Activated naive CD8-positive, alpha-beta T cell treated with anti-CD3 and anti-CD28 coated beads for 36 hours (primary cell): Measurements from ENCODE around the gene KDM6A. TPM values are rescaled to one million over a fixed set of nuclear protein-coding genes. Genes with fewer than 3 reads are reported as not detected.
"Not testable (repeated sequence)": the region's sequence is repeated elsewhere in the genome, so short reads cannot be mapped to it uniquely, and the experiment has no call there.

Source experiments
- DNase-seq: peaks from one replicate; pipeline ENCODE4 v3.0.0; 2021
- H3K27ac Mint-ChIP-seq: one replicate; pipeline ENCODE4 v1.8.0; 2022; ENCODE audit warnings: mild to moderate bottlenecking, moderate library complexity, mixed read lengths
- H3K27me3 Mint-ChIP-seq: one replicate; pipeline ENCODE4 v1.8.0; 2022; ENCODE audit warnings: mild to moderate bottlenecking, mixed read lengths
- H3K36me3 Mint-ChIP-seq: one replicate; pipeline ENCODE4 v1.8.0; 2021; ENCODE audit warnings: mild to moderate bottlenecking, mixed read lengths
- H3K4me1 Mint-ChIP-seq: one replicate; pipeline ENCODE4 v1.8.0; 2021; ENCODE audit warnings: mixed read lengths
- H3K4me3 Mint-ChIP-seq: one replicate; pipeline ENCODE4 v1.8.0; 2022; ENCODE audit warnings: mild to moderate bottlenecking, moderate library complexity, mixed read lengths
- H3K9me3 Mint-ChIP-seq: one replicate; pipeline ENCODE4 v1.8.0; 2022; ENCODE audit warnings: mixed read lengths
- total RNA-seq, 2 experiments: library from RNA; stranded (reverse); gene quantifications; one replicate each; pipeline ENCODE4 v1.2.3, GENCODE V29; 2021

Gene KDM6A
- total RNA-seq, 2 experiments from 2014 or later, result 15.8 to 17.4 TPM

DNA sequence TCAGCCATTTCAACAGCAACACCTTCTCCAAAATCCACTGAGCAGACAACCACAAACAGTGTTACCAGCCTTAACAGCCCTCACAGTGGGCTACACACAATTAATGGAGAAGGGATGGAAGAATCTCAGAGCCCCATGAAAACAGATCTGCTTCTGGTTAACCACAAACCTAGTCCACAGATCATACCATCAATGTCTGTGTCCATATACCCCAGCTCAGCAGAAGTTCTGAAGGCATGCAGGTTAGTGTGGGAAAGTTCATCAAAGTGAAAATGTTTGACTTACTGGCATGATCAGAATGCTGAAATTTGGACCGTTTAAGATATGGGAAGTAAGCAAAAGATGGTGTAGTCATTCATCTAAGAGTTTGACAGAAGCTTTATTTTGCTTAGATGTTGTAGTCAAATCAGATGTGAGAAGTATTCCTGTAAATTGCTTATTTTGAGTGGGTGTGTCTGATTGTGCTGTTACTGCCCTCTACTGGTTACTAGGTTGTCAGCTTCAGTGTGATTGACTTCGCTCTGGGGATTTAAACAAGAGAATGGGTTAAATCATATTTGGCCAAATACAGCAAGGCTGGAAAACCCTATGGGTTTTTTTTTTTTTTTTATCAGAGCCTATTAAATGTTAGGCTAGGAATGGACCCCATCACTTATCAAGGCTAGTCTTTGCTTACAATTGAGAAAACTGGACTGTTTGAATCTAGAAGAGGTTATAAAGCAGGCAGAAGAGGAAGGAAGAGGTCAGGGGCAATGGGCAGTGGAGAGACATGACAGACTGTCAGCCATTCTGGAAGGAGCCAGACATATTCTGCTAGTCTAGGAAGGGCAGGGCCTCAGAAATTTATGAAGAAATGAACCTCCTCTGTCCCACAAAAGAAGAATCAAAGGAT, 197.4 kb downstream of the KDM6A start:
- peak overlapping the region; percentile 34 for H3K4me3 Mint-ChIP-seq
- no peaks in the 10 kb centered on the region for H3K27me3 Mint-ChIP-seq
- H3K4me1 Mint-ChIP-seq, result peaks cover 28% of the 10 kb centered on the region
- DNase-seq, result no peak
- H3K9me3 Mint-ChIP-seq, result peaks cover 8% of the 10 kb centered on the region
- peak overlapping the region; percentile 69 for H3K27ac Mint-ChIP-seq
- H3K36me3 Mint-ChIP-seq, result peaks cover 35% of the 10 kb centered on the region

DNA sequence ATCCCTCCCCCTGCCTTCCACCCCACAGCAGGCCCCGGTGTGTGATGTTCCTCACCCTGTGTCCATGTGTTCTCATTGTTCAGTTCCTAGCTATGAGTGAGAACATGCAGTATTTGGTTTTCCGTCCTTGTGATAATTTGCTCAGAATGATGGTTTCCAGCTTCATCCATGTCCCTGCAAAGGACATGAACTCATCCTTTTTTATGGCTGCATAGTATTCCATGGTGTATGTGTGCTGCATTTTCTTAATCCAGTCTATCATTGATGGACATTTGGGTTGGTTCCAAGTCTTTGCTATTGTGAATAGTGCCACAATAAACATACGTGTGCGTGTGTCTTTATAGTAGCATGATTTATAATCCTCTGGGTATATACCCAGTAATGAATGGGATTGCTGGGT, 200.0 kb downstream of the KDM6A start:
- H3K27ac Mint-ChIP-seq, result peak overlapping the region; percentile 54
- not testable (repeated sequence) for H3K4me3 Mint-ChIP-seq, H3K27me3 Mint-ChIP-seq, DNase-seq
- peaks cover 35% of the 10 kb centered on the region for H3K4me1 Mint-ChIP-seq
- H3K36me3 Mint-ChIP-seq, result peaks cover 38% of the 10 kb centered on the region
- peaks cover 10% of the 10 kb centered on the region for H3K9me3 Mint-ChIP-seq

DNA sequence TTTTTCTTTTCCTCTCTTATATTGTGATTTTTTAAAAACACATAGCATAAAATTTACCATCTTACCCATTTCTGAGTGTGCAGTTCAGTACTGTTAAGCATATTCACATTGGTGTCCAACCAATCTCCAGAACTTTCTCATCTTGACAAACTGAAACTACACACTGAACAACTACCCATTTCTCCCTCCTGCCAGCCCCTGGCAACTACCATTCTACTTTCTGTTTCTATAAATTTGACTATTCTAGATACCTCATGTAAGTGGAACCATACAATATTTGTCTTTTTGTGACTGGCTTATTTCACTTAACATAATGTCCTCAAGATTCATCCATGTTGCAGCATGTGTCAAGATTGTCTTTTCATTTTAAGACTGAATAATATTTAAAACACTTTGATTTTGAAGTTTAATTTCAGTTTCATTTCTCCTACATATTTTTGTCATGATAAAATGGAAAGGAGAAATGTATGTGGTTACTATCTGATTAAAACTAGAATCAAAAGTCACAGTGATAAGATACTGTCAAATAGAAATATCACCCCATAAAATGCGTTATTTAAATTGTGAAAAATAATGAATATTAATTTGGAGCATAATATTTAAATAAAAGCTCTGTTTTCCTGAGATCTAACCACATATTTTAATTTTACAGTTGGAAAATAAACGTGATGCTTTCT, 204.9 kb downstream of the KDM6A start:
- H3K4me3 Mint-ChIP-seq, result peak overlapping the region; percentile 62
- DNase-seq, result no peak
- H3K36me3 Mint-ChIP-seq, result peaks cover 22% of the 10 kb centered on the region
- H3K9me3 Mint-ChIP-seq, result peaks cover 7% of the 10 kb centered on the region
- peaks cover 22% of the 10 kb centered on the region for H3K4me1 Mint-ChIP-seq
- H3K27ac Mint-ChIP-seq, result peak overlapping the region; percentile 93
- H3K27me3 Mint-ChIP-seq, result no peaks in the 10 kb centered on the region

DNA sequence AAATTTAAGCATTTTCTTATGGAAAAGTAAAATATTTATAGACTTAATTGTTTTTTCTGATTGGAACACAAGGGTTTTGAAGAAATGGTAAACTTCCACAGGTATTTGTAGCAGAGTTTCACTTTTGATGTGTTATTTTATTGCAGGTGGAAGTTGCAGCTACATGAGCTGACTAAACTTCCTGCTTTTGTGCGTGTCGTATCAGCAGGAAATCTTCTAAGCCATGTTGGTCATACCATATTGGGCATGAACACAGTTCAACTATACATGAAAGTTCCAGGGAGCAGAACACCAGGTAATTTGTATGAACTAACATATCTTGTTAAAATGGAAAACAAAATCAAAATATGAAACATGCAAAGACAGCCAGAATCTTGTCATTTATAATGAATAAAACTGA, 210.3 kb downstream of the KDM6A start:
- no peak overlapping the region for H3K27ac Mint-ChIP-seq
- peaks cover 3% of the 10 kb centered on the region for H3K4me1 Mint-ChIP-seq
- H3K36me3 Mint-ChIP-seq, result peaks cover 19% of the 10 kb centered on the region
- no peaks in the 10 kb centered on the region for H3K27me3 Mint-ChIP-seq
- no peak overlapping the region for H3K4me3 Mint-ChIP-seq
- no peak for DNase-seq
- H3K9me3 Mint-ChIP-seq, result no peaks in the 10 kb centered on the region

DNA sequence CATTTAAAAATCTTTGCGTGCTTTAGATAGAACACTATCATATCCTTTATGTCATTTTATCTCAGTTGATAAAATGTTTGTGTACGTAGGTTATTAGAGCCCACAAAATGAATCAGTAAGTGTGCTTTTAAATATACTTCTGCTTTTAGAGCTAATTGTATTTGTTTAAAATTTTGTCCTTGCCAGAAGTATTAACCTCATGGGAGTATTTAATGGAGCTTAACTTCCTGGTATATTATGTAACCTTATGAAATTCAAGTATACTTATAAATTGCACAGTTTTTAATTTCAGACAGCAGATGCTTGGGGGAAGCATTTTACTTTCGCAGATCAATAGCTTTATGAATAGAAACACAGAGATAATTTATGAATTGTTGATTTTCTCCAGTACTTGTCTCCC, 237.5 kb downstream of the KDM6A start:
- no peaks in the 10 kb centered on the region for H3K4me1 Mint-ChIP-seq
- peaks cover 3% of the 10 kb centered on the region for H3K9me3 Mint-ChIP-seq
- no peak for DNase-seq
- H3K27me3 Mint-ChIP-seq, result no peaks in the 10 kb centered on the region
- no peak overlapping the region for H3K27ac Mint-ChIP-seq
- no peak overlapping the region for H3K4me3 Mint-ChIP-seq
- H3K36me3 Mint-ChIP-seq, result peaks cover 27% of the 10 kb centered on the region

DNA sequence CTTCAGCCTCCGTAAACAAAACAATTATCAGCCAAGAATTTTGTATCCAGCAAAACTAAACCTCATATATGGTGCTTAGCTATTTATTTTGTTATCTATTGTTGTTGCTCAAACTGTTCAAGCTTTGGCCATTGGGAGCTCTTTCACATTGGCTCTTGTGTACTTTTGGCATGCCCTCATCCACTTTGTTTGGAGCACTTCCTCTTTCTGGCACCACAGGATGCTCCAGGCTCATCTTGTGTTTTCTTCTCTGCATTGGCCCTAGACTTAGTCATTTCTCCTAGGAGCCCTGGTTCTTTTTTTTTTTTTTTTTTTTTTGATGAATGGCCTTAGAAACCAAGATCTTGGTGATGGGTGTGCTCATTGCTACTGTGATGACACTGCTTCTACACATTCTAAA, 253.2 kb downstream of the KDM6A start:
- H3K9me3 Mint-ChIP-seq, result peaks cover 4% of the 10 kb centered on the region
- H3K36me3 Mint-ChIP-seq, result no peaks in the 10 kb centered on the region
- H3K27me3 Mint-ChIP-seq, result peaks cover 4% of the 10 kb centered on the region
- H3K4me1 Mint-ChIP-seq, result no peaks in the 10 kb centered on the region
- no peak overlapping the region for H3K4me3 Mint-ChIP-seq
- no peak overlapping the region for H3K27ac Mint-ChIP-seq
- DNase-seq, result no peak

DNA sequence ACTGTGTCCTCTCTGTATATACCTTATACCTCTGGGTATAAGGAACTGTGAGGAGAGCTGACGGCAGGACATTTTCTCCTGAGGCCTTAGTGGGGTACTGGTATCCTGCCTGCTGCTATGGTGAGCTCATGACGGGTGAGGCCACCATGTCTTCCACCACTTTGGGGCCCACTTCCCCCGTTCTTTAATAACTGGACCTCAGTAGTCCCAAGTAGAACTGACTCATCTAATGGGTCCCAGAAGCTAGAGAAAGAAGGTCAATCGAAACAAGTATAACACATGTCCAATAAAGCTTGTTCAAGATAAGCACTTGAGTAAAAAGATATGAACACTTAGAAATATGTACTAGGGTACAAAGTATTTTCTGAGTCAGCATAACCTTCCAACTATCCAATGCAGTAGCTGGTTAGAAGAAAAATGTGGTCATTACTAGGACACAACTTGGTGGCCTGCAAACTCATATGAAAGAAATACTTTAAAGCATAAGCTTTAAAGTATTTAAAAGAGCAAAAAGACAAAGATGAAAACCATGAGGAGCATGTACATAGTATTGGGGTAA, 256.0 kb downstream of the KDM6A start:
- peaks cover 1% of the 10 kb centered on the region for H3K36me3 Mint-ChIP-seq
- H3K4me3 Mint-ChIP-seq, result no peak overlapping the region
- H3K27me3 Mint-ChIP-seq, result peaks cover under 1% of the 10 kb centered on the region
- no peak for DNase-seq
- no peaks in the 10 kb centered on the region for H3K4me1 Mint-ChIP-seq
- no peak overlapping the region for H3K27ac Mint-ChIP-seq
- peaks cover 4% of the 10 kb centered on the region for H3K9me3 Mint-ChIP-seq

DNA sequence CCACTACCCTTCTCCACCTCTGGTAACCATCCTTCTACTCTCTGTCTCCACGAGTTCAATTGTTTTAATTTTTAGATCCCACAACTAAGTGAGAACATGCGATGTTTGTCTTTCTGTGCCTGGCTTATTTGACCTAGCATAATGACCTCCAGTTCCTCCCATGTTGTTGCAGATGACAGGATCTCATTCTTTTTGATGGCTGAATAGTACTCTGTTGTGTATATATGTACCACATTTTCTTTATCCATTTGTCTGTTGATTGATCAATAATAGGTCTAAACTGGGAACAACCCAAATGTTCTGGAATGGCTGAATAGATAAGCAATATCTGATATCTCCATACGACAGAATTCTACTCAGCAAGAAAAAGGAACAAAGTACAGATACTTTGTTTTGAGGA, 260.5 kb downstream of the KDM6A start:
- Mint-ChIP-seq H3K27ac (no peak overlapping the region), H3K4me1 (no peaks in the 10 kb centered on the region), H3K4me3 (no peak overlapping the region), H3K9me3 (peaks cover 2% of the 10 kb centered on the region), H3K36me3 (peaks cover 1% of the 10 kb centered on the region), H3K27me3 (no peaks in the 10 kb centered on the region)
- DNase-seq, result no peak

DNA sequence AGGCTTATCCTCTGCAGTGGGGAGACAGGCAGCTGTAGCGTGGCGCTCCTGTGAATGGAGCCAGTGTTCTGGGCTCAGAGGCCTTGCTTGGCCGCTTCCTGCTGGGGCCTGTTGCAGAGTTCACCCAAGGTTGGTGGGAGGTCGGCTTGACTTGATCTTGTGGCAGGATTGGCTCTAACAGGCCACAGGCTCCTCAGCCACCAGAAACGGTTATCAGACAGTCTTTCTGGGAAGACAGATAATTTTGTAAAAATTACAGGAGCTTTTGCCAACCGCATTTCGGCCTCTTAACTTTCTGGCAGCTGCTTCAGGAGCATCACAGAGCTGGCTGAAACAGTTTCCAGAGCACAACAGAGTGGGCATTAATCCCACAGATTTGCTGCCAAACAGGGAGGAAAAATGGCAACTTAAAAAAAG, 261.3 kb downstream of the KDM6A start:
- H3K4me1 Mint-ChIP-seq, result no peaks in the 10 kb centered on the region
- no peak overlapping the region for H3K27ac Mint-ChIP-seq
- no peak overlapping the region for H3K4me3 Mint-ChIP-seq
- H3K27me3 Mint-ChIP-seq, result no peaks in the 10 kb centered on the region
- peaks cover 1% of the 10 kb centered on the region for H3K36me3 Mint-ChIP-seq
- DNase-seq, result no peak
- peaks cover 2% of the 10 kb centered on the region for H3K9me3 Mint-ChIP-seq

DNA sequence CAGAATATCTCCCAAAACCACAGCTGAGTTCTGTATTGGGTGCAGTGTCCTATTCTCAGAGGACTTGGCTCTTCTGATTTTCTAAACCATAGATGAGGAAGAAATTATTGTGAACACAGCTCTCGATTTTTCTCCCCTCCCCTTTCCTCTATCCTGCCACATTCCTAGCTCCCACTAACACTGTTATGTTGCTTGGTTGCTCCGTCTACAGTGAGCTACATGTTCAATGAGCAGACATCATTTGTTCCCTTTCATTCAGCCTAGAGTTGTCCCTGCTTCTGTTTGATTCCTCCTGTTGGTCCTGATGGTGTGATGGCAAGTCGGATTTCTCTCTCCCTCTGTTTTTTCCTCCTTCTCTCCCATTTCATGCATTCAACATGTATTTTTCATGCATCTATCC, 261.8 kb downstream of the KDM6A start:
- Mint-ChIP-seq H3K27ac (no peak overlapping the region), H3K4me3 (no peak overlapping the region), H3K9me3 (peaks cover 2% of the 10 kb centered on the region), H3K36me3 (peaks cover 1% of the 10 kb centered on the region), H3K4me1 (no peaks in the 10 kb centered on the region), H3K27me3 (no peaks in the 10 kb centered on the region)
- DNase-seq, result no peak

DNA sequence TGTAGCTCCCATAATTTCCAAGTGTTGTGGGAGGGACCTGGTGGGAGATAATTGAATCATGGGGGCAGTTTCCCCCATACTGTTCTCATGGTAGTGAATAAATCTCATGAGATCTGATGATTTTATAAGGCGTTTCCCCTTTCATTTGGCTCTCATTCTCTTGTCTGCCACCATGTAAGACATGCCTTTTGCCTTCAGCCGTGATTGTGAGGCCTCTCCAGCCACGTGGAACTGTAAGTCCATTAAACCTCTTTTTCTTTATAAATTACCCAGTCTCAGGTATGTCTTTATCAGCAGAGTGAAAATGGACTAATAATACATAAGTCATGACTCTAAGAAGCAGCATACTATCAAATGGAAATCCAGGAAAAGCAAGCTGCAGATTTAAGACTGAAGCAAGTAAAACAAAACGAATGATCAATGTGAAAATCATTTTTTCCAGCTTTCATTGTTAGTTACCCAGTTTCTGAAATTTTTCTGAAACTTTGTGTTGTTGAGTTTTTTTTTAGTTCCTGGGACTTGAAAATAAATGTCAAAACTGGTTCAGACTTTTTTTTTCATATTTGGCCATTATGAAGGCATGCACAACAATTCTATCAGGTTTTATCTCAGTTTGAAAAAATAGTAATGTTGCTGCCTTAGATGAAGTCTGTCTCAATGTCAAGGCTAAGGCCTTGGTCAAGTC, 262.5 kb downstream of the KDM6A start:
- H3K36me3 Mint-ChIP-seq, DNase-seq, H3K27ac Mint-ChIP-seq, H3K27me3 Mint-ChIP-seq, H3K4me3 Mint-ChIP-seq, H3K4me1 Mint-ChIP-seq, H3K9me3 Mint-ChIP-seq: not testable (repeated sequence)

DNA sequence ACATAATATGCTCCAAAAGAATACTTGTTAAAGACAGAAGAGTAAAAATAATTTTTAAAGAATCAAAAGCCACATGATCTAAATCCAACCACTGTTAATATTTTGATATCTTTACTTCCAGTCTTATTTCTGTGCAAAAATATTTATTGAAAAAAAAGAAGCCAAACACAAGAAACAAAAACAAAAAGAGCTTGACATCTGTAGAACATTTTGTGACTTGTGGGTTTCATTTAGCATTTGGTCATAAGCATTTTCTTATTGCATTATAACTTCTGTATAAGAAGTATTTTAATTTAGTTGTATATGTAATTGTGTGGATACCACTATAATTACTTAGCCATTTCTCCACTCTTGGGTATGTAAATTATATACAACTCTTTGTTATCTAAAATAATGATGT, 264.5 kb downstream of the KDM6A start:
- H3K27ac Mint-ChIP-seq, result no peak overlapping the region
- no peak overlapping the region for H3K4me3 Mint-ChIP-seq
- no peak for DNase-seq

DNA sequence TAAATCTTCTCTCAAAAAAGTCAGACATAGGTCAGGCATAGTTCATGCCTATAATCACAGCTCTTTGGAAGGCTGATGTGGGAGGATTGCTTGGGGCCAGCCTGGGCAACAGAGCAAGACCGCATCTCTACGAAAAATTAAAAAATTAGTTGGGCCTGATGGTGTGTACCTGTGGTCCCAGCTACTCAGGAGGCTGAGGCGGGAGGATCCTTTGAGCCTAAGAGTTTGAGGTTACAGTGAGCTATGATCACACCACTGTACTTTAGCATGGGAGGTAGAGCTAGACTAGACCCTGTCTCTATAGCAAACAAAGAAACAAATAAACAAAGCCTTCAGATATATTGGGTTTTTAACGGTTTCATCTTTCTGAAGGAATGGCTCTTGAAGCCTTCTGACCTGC, 265.5 kb downstream of the KDM6A start:
- Mint-ChIP-seq H3K9me3 (no peaks in the 10 kb centered on the region), H3K4me3 (no peak overlapping the region), H3K27me3 (no peaks in the 10 kb centered on the region)

More for the DNA sequence above, 264.5 kb downstream of the KDM6A start:
- Mint-ChIP-seq H3K36me3 (peaks cover 1% of the 10 kb centered on the region), H3K27me3 (no peaks in the 10 kb centered on the region), H3K4me1 (peaks cover 1% of the 10 kb centered on the region), H3K9me3 (no peaks in the 10 kb centered on the region)

DNA sequence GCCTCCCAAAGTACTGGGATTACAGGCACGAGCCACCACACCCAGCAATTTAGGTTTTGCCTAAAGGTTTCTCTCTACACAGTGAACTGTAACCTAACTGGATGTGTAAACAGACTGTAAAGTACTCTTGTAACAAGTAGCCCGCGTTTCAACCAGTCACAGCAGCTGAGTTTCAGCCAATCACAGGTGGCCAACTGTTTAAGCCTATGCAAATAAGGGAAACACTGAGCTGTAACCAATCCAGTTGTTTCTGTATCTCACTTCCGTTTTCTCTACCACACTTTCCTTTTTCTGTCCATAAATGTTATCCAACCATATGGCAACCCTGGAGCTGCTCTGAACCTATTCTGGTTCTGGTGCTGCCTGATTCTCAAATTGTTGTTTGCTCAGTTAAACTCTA, 267.8 kb downstream of the KDM6A start:
- no peak overlapping the region for H3K27ac Mint-ChIP-seq
- H3K4me1 Mint-ChIP-seq, result peaks cover 1% of the 10 kb centered on the region
- no peaks in the 10 kb centered on the region for H3K27me3 Mint-ChIP-seq
- no peaks in the 10 kb centered on the region for H3K9me3 Mint-ChIP-seq
- H3K4me3 Mint-ChIP-seq, result no peak overlapping the region
- no peaks in the 10 kb centered on the region for H3K36me3 Mint-ChIP-seq
- no peak for DNase-seq

More for the DNA sequence above, 265.5 kb downstream of the KDM6A start:
- Mint-ChIP-seq H3K36me3 (peaks cover 1% of the 10 kb centered on the region), H3K4me1 (peaks cover 1% of the 10 kb centered on the region), H3K27ac (no peak overlapping the region)
- DNase-seq, result no peak

DNA sequence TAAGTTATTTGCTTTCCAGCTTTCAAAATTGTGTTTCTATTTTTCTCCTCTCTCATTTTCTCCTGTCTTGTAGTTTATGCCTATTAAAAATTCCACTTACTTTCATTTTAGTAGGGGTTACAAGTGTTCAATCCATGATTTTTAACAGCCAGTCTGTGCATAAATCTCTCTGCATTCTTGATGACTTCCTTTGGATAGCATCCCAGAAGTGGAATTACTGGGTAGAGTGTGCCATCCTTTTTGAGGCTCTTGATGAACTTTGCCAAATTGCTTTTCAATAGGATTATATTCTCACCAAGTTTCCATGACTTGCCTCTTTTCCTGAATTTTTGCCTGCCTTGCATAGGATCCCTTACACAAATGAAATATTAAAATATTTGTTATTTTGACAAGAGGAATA, 269.2 kb downstream of the KDM6A start:
- Mint-ChIP-seq H3K36me3 (no peaks in the 10 kb centered on the region), H3K27me3 (no peaks in the 10 kb centered on the region), H3K4me3 (no peak overlapping the region), H3K9me3 (no peaks in the 10 kb centered on the region), H3K4me1 (peaks cover 1% of the 10 kb centered on the region), H3K27ac (no peak overlapping the region)
- no peak for DNase-seq
